Erythroblast (primary cell): ENCODE results near the gene ARAP3.

Experiments
- GATA1 ChIP-seq: IDR thresholded peaks from 2 replicates; pipeline ENCODE4 v1.6.1; 2011; ENCODE audit warnings: low read depth, mild to moderate bottlenecking, control low read depth, low read length, moderate library complexity
- POLR2A ChIP-seq: IDR thresholded peaks from 2 replicates; pipeline ENCODE4 v1.6.1; 2011; ENCODE audit warnings: mild to moderate bottlenecking, low read length

DNA sequence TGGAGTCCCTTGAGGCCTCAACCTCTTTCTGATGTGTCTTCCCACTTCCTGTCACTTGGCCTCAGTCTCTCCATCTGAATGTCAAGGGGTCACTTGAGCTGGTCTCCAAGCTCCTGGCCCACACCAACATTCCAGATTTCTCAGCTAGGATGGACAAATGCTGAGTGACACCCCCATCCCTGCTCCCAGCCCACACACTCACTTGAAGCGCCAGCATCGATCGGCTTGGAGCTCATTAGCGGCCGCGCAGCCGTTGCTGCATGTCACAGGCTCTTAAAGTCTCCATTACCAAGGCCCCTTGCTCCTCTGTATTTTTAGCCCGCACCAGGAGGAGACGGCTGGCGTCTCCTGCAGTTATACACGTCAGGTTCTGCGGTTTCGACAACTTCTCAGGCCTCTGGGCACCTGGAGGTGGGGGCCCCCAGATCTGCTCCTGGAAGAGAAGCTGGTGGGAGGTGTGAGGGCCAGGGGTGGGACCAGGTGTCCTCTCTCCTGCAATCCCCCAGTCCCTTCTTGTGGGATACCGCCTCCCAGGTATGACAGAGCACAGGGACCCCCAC, 33.4 kb upstream of the ARAP3 start:
- no peak for TF ChIP-seq POLR2A
- TF ChIP-seq GATA1 = no peak
